Measurements from ENCODE around the gene MAP2K3.
"Not testable (repeated sequence)": the region's sequence is repeated elsewhere in the genome, so short reads cannot be mapped to it uniquely, and the experiment has no call there.

DNA sequence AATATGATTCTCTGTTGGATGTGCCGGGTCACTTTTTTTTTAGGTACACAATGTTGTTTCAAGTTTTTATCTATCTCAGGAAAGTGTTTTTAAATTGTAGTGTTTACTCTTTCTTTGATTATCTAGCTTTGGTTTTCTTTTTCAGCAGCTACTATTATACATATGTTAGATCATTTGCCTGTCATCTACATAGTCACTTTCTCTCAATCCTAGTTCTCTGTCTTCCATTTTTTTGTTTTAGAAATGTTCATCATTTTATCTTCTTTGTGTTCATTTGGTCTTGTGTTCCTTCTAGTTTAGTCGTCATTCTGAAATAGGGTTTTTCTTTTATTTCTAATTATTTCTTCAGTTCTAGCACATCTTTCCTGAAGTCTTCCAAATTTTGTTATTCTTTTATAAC, 44.3 kb downstream of the MAP2K3 start:
- TF ChIP-seq, protein P1, sequence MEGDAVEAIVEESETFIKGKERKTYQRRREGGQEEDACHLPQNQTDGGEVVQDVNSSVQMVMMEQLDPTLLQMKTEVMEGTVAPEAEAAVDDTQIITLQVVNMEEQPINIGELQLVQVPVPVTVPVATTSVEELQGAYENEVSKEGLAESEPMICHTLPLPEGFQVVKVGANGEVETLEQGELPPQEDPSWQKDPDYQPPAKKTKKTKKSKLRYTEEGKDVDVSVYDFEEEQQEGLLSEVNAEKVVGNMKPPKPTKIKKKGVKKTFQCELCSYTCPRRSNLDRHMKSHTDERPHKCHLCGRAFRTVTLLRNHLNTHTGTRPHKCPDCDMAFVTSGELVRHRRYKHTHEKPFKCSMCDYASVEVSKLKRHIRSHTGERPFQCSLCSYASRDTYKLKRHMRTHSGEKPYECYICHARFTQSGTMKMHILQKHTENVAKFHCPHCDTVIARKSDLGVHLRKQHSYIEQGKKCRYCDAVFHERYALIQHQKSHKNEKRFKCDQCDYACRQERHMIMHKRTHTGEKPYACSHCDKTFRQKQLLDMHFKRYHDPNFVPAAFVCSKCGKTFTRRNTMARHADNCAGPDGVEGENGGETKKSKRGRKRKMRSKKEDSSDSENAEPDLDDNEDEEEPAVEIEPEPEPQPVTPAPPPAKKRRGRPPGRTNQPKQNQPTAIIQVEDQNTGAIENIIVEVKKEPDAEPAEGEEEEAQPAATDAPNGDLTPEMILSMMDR (IDR thresholded peaks at IDR 0.05), result not testable (repeated sequence)
- not testable (repeated sequence) for TF ChIP-seq POLR2AphosphoS5 (IDR thresholded peaks at IDR 0.05)

All from esophagus muscularis mucosa (tissue), 3 donors.